CD4-positive, alpha-beta T cell treated with Interleukin-12 subunit alpha and Interleukin-12 subunit beta, for 1 hour (primary cell): ENCODE data around the gene CD207.

ENCODE experiments used
- DNase-seq: peaks from one replicate; pipeline ENCODE4 v3.0.0-alpha.2; 2020

CD207 gene

GRCh38 chr2:70790136-70790828 lies 45.3 kb downstream of the CD207 start, which contains the start of gene FIGLA:
TSS of gene FIGLA (minus strand) at chr2:70790643. CDS start at chr2:70790638, 5 bp downstream.
- no peak for DNase-seq

- DNase-seq: peak; percentile 63
Observed at GRCh38 chr2:70789304-70790135, 46.1 kb downstream of the CD207 start.

- peak; percentile 28 for DNase-seq
Observed at GRCh38 chr2:70785137-70785911, 50.3 kb downstream of the CD207 start.

GRCh38 chr2:70784320-70784719 lies 51.3 kb downstream of the CD207 start:
- DNase-seq: no peak
